ENCODE measurements around the gene MYCN. TPM values are rescaled to one million over a fixed set of nuclear protein-coding genes. Genes with fewer than 3 reads are reported as not detected.

The MYCN gene
- total and polyA plus RNA-seq, 2 experiments from 2014 or later: 8.9 to 16.7 TPM

DNA sequence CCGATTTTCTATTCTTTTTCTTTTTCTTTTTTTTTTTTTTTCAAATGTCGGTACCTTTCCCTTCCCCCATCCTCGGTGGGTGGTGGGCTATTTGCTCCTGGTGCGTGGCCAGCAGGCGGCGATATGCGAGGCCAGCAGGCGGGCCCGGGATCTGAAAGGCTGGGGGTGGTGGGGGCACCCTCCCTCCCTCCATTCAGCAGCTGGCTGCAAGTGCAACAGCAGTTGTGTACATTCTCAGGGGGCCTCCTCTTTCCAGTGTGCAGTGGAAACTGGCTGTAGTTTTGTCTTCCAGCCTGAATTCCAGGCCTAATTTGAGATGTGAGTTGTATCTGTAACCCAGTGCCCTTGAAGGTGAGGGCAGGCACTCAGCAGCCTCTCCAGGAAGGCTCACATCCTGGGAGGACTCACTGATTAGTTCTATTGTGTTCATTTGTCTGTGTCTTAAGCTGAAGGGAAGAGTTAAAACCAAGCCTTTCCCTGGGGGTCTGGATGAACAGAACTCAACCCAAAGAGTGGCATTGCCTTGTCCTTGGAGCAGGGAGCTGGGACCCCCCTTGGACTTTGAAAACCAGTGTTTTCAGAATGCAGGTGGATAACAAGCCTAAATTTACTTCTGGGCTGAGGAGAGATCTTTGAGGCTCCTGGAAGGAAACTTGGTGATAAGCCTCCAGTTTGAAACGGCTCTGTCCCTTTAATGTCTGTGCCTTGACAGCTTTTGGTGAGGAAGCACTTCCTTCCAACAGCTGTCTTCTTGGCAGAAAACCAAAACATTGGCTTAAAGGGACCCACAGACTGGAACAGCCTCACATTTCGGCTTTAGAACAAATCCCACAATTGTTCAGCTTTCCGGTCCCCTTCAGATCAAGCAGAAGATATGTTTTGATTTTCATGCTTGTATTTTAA lies 3.3 kb downstream of the MYCN start:
- Histone ChIP-seq H3K36me3 (replicated peaks; ENCODE audit: insufficient read depth, low read depth) (no peaks in the 10 kb centered on the region), H3K4me3 (peak overlapping the region; percentile 46), H3K27me3 (no peaks in the 10 kb centered on the region), H3K4me1 (ENCODE audit: insufficient read depth) (peaks cover 6% of the 10 kb centered on the region), H3K27ac (peak overlapping the region; percentile 64), H3K4me2 (peak overlapping the region; percentile 98), H3K9me2 (replicated peaks; ENCODE audit: insufficient read depth) (no peaks in the 10 kb centered on the region), H3K79me2 (peaks cover 36% of the 10 kb centered on the region), H2AFZ (no peak overlapping the region), H3K9me3 (ENCODE audit: low read depth) (no peaks in the 10 kb centered on the region), H4K20me1 (ENCODE audit: insufficient read depth, poor library complexity, severe bottlenecking) (no peaks in the 10 kb centered on the region)
- WGBS (ENCODE audit: low lambda C conversion rate, missing lambda C conversion rate): 4% methylated on average over 11 of the region's 12 CpGs
- peak; percentile 80 for DNase-seq (ENCODE audit: low spot score)
- no peak for TF ChIP-seq EZH2phosphoT487 (IDR thresholded peaks at IDR 0.05; ENCODE audit: low read depth, severe bottlenecking, unreplicated experiment)
- TF ChIP-seq, protein P1, sequence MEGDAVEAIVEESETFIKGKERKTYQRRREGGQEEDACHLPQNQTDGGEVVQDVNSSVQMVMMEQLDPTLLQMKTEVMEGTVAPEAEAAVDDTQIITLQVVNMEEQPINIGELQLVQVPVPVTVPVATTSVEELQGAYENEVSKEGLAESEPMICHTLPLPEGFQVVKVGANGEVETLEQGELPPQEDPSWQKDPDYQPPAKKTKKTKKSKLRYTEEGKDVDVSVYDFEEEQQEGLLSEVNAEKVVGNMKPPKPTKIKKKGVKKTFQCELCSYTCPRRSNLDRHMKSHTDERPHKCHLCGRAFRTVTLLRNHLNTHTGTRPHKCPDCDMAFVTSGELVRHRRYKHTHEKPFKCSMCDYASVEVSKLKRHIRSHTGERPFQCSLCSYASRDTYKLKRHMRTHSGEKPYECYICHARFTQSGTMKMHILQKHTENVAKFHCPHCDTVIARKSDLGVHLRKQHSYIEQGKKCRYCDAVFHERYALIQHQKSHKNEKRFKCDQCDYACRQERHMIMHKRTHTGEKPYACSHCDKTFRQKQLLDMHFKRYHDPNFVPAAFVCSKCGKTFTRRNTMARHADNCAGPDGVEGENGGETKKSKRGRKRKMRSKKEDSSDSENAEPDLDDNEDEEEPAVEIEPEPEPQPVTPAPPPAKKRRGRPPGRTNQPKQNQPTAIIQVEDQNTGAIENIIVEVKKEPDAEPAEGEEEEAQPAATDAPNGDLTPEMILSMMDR (IDR thresholded peaks at IDR 0.05; ENCODE audit: poor library complexity): peak; percentile 79

DNA sequence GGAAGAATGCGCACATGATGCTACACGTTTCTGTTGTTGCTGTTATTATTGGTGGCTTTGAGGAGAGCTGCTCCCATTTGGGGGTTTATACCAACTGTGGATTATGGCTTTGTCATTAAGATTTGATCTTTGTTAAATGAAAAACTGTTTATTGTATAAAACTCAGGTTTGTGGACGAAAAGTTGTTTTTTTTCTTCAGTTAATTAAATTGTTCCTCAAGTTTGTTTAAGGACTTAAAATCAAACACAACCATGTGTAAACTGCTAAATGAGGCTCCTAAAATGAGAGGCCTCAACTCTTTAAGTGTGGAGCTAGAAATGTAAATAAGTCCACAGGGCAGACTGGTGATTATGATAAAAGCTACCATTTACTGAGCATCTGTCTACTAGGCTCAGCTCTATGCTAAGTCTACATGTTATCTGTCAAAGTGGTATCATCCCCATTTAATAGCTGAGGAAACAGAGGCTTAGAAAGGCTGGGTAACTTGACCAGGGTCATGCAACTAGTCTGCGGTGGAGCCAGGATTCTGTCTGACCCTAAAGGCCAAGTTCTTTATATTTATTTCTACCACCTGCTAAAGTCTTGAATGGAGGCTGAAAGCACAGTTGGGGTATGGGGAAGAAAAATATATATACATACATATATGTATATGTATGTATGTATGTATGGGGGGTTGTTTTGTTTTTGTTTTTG lies 4.1 kb downstream of the MYCN start:
- Histone ChIP-seq H3K36me3 (replicated peaks; ENCODE audit: insufficient read depth, low read depth) (no peaks in the 10 kb centered on the region), H3K27ac (peak overlapping the region; percentile 50), H3K9me2 (replicated peaks; ENCODE audit: insufficient read depth) (no peaks in the 10 kb centered on the region), H3K79me2 (peaks cover 36% of the 10 kb centered on the region), H3K9me3 (ENCODE audit: low read depth) (no peaks in the 10 kb centered on the region), H2AFZ (no peak overlapping the region), H3K4me1 (ENCODE audit: insufficient read depth) (peaks cover 4% of the 10 kb centered on the region), H3K4me2 (peak overlapping the region; percentile 98), H3K27me3 (no peaks in the 10 kb centered on the region), H4K20me1 (ENCODE audit: insufficient read depth, poor library complexity, severe bottlenecking) (no peaks in the 10 kb centered on the region), H3K4me3 (peak overlapping the region; percentile 3)
- DNase-seq (ENCODE audit: low spot score): no peak
- WGBS (ENCODE audit: low lambda C conversion rate, missing lambda C conversion rate): 52% methylated on average over 4 of the region's 4 CpGs
- no peak for TF ChIP-seq EZH2 (IDR thresholded peaks at IDR 0.05; ENCODE audit: borderline replicate concordance)
- TF ChIP-seq EZH2phosphoT487 (IDR thresholded peaks at IDR 0.05; ENCODE audit: low read depth, severe bottlenecking, unreplicated experiment): no peak
- TF ChIP-seq, protein P1 (IDR thresholded peaks at IDR 0.05; ENCODE audit: poor library complexity): no peak

DNA sequence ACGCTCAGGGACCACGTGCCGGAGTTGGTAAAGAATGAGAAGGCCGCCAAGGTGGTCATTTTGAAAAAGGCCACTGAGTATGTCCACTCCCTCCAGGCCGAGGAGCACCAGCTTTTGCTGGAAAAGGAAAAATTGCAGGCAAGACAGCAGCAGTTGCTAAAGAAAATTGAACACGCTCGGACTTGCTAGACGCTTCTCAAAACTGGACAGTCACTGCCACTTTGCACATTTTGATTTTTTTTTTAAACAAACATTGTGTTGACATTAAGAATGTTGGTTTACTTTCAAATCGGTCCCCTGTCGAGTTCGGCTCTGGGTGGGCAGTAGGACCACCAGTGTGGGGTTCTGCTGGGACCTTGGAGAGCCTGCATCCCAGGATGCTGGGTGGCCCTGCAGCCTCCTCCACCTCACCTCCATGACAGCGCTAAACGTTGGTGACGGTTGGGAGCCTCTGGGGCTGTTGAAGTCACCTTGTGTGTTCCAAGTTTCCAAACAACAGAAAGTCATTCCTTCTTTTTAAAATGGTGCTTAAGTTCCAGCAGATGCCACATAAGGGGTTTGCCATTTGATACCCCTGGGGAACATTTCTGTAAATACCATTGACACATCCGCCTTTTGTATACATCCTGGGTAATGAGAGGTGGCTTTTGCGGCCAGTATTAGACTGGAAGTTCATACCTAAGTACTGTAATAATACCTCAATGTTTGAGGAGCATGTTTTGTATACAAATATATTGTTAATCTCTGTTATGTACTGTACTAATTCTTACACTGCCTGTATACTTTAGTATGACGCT lies 5.8 kb downstream of the MYCN start:
- no peak for TF ChIP-seq EZH2phosphoT487 (IDR thresholded peaks at IDR 0.05; ENCODE audit: low read depth, severe bottlenecking, unreplicated experiment)
- TF ChIP-seq EZH2 (IDR thresholded peaks at IDR 0.05; ENCODE audit: borderline replicate concordance): no peak
- TF ChIP-seq, protein P1 (IDR thresholded peaks at IDR 0.05; ENCODE audit: poor library complexity): no peak
- H3K9me3 ChIP-seq (ENCODE audit: low read depth): no peaks in the 10 kb centered on the region
- peaks cover 3% of the 10 kb centered on the region for H3K4me1 ChIP-seq (ENCODE audit: insufficient read depth)
- no peaks in the 10 kb centered on the region for H4K20me1 ChIP-seq (ENCODE audit: insufficient read depth, poor library complexity, severe bottlenecking)
- no peak overlapping the region for H2AFZ ChIP-seq
- H3K27ac ChIP-seq: no peak overlapping the region
- H3K36me3 ChIP-seq (replicated peaks; ENCODE audit: insufficient read depth, low read depth): no peaks in the 10 kb centered on the region
- WGBS (ENCODE audit: low lambda C conversion rate, missing lambda C conversion rate): 87% methylated on average over 17 of the region's 17 CpGs
- no peaks in the 10 kb centered on the region for H3K27me3 ChIP-seq
- DNase-seq (ENCODE audit: low spot score): no peak
- no peak overlapping the region for H3K4me3 ChIP-seq
- H3K79me2 ChIP-seq: peaks cover 31% of the 10 kb centered on the region
- H3K9me2 ChIP-seq (replicated peaks; ENCODE audit: insufficient read depth): no peaks in the 10 kb centered on the region
- H3K4me2 ChIP-seq: no peak overlapping the region
